Adipocyte (in vitro differentiated cells): Measurements from ENCODE around the gene ZDHHC4.
A peak's percentile ranks its signal among the peaks of the same experiment; 100 is the strongest.
"Not testable (repeated sequence)": the region's sequence is repeated elsewhere in the genome, so short reads cannot be mapped to it uniquely, and the experiment has no call there.

Experiments
- DNase-seq: peaks from one replicate; pipeline ENCODE4 v3.0.0-alpha.2; 2015; ENCODE audit warnings: low read depth
- H3K27me3 ChIP-seq: replicated peaks from 2 replicates; pipeline ENCODE4 v1.7.0; 2013; ENCODE audit warnings: mild to moderate bottlenecking, low read length, moderate library complexity; ENCODE audit not compliant: control insufficient read depth, insufficient read depth
- H3K36me3 ChIP-seq: 2 replicates; pipeline ENCODE4 v1.7.0; 2013; ENCODE audit warnings: low read length, mild to moderate bottlenecking, moderate library complexity; ENCODE audit not compliant: control insufficient read depth, insufficient read depth, severe bottlenecking
- H3K4me1 ChIP-seq: 2 replicates; pipeline ENCODE4 v1.7.0; 2013; ENCODE audit warnings: mild to moderate bottlenecking, low read length, moderate library complexity; ENCODE audit not compliant: control insufficient read depth, insufficient read depth
- H3K4me3 ChIP-seq: 2 replicates; pipeline ENCODE4 v1.7.0; 2013; ENCODE audit warnings: mild to moderate bottlenecking, low read length, moderate library complexity
- H3K9ac ChIP-seq: 2 replicates; pipeline ENCODE4 v1.7.0; 2013; ENCODE audit warnings: mild to moderate bottlenecking, low read length, moderate library complexity
- H3K9me3 ChIP-seq: 2 replicates; pipeline ENCODE4 v1.7.0; 2013; ENCODE audit warnings: mild to moderate bottlenecking, low read length, moderate library complexity; ENCODE audit not compliant: control insufficient read depth

Gene ZDHHC4

GRCh38 chr7:6623589-6624245 is 46.5 kb downstream of the ZDHHC4 start:
- no peak overlapping the region for H3K4me3 ChIP-seq
- H3K9me3 ChIP-seq, result no peaks in the 10 kb centered on the region
- DNase-seq, result no peak
- peaks cover 26% of the 10 kb centered on the region for H3K27me3 ChIP-seq
- H3K4me1 ChIP-seq, result no peaks in the 10 kb centered on the region
- H3K9ac ChIP-seq, result no peak overlapping the region
- no peaks in the 10 kb centered on the region for H3K36me3 ChIP-seq

DNA sequence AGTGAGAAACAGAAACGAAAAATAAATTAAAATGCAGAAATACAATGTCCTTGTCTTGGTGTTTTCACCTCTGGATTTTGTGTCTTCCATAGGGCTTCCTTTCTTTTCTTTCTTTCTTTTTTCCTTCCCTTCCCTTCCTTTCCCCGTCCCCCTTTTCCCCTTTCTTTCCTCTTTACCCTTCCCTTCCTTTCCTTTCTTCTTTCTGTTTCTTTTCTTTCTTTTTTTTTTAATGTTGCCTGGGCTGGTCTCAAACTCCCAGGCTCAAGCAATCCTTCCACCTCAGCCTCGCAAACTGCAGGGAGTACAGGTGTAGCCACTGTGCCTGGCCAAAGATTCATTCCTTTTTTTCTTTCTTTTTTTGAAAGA is 47.0 kb downstream of the ZDHHC4 start:
- no peaks in the 10 kb centered on the region for H3K4me1 ChIP-seq
- no peak overlapping the region for H3K4me3 ChIP-seq
- no peak for DNase-seq
- H3K9ac ChIP-seq, result no peak overlapping the region
- H3K9me3 ChIP-seq, result no peaks in the 10 kb centered on the region
- no peaks in the 10 kb centered on the region for H3K36me3 ChIP-seq
- peaks cover 26% of the 10 kb centered on the region for H3K27me3 ChIP-seq

- no peak for DNase-seq
- Histone ChIP-seq H3K4me1 (no peaks in the 10 kb centered on the region), H3K4me3 (no peak overlapping the region), H3K9ac (no peak overlapping the region), H3K27me3 (peaks cover 16% of the 10 kb centered on the region), H3K9me3 (no peaks in the 10 kb centered on the region), H3K36me3 (no peaks in the 10 kb centered on the region)
Measured at GRCh38 chr7:6628045-6628444, 50.8 kb downstream of the ZDHHC4 start.

DNA sequence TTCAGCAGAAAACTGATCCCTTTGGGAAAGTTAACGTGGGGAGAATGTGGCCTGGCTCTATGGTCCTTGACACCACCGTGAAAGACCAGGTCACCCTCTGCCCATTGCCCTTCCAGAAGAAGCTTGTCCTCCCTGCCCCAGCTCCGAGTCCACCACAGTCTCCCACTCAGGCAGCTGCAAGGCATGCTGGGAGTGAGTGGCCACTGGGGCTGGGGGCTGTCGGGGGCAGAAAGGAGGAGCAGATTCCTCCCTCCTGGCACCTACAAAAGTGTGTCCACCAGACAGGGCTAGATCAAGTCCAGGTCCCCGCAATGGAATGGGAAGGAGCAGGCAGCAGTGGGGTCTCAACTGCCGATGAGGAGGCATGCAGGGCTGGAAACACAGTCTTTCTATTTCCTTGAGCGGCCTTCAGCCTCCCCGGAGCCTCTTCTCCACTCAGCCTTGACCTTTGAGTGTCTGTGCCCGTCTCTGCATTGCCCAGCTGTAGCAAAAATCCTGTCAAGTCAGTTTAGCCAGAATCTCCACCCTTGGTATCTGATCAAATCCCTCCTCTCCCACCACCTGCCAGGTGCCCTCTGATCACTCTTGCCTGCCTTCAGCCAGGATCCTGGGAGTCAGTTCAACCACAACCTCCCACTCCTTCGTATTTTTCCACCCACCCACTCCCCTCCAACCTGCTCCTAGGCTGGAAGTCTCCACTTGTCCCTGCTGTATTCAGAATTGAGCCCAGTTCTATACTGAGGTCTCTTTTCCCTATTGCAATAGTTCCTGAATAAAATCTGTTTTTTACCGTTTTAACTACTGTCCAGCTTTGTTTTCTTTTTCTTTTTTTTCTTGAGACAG is 53.0 kb downstream of the ZDHHC4 start:
- no peaks in the 10 kb centered on the region for H3K36me3 ChIP-seq
- H3K9ac ChIP-seq, result no peak overlapping the region
- no peak for DNase-seq
- no peaks in the 10 kb centered on the region for H3K4me1 ChIP-seq
- no peaks in the 10 kb centered on the region for H3K9me3 ChIP-seq
- H3K4me3 ChIP-seq, result no peak overlapping the region
- H3K27me3 ChIP-seq, result peaks cover 5% of the 10 kb centered on the region

DNA sequence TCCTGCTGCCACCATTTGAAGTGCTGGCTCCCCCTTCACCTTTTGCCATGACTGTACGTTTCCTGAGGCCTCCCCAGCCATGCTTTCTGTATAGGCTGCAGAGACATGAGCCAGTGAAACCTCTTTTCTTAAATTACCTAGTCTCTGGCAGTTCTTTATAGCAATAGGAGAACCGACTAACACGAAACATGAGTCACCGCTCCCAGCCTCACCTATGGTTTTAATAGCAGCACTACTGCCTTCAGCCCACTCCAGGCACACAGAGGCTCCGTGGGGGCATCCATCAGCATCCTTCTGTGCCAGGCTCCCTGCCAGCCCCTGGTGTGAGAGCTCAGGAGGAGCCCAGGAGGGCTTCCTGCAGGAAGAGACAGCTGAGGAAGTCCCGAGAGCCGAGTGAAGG is 54.4 kb downstream of the ZDHHC4 start:
- no peak overlapping the region for H3K9ac ChIP-seq
- no peak overlapping the region for H3K4me3 ChIP-seq

DNA sequence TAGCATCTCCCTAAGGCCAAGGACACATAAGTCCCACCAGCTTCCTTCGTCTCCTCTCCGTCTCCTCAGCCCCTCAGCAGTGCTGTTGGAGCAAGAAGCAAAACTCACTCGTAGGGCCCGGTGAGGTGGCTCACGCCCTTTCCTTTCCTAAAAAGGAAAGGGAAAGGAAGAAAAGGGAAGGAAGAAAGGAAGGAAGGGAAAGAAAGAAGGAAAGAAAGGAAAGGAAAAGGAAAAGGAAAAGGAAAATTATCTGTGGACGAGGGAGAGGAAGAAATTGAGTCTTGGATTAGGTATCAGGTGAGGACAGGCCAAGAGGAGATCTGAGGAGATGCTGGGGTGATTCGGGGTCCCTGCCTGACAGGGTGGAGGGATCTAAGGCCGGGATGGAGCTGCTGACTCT is 56.8 kb downstream of the ZDHHC4 start:
- H3K4me1 ChIP-seq, result peaks cover 10% of the 10 kb centered on the region
- H3K27me3 ChIP-seq, result peaks cover 5% of the 10 kb centered on the region
- no peak for DNase-seq
- no peak overlapping the region for H3K4me3 ChIP-seq
- H3K9me3 ChIP-seq, result no peaks in the 10 kb centered on the region
- no peak overlapping the region for H3K9ac ChIP-seq
- no peaks in the 10 kb centered on the region for H3K36me3 ChIP-seq

More for the DNA sequence above, 54.4 kb downstream of the ZDHHC4 start:
- no peak for DNase-seq
- Histone ChIP-seq H3K4me1 (peaks cover 3% of the 10 kb centered on the region), H3K9me3 (no peaks in the 10 kb centered on the region), H3K27me3 (peaks cover 5% of the 10 kb centered on the region), H3K36me3 (no peaks in the 10 kb centered on the region)

DNA sequence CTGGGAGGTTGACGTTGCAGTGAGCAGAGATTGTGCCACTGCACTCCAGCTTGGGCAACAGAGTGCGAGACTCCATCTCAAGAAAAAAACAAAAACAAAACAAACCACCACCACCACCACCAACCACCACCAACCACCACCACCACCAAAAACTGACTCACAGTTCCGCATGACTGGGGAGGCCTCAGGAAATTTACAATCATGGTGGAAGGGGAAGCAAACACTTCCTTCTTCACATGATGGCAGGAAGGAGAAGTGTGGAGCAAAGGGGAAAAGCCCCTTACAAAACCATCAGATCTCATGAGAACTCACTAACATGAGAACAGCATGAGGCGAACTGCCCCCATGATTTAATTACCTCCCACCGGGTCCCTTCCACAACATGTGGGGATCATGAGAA is 57.7 kb downstream of the ZDHHC4 start:
- not testable (repeated sequence) for H3K9ac ChIP-seq, H3K4me3 ChIP-seq, H3K36me3 ChIP-seq, DNase-seq, H3K9me3 ChIP-seq, H3K27me3 ChIP-seq
- H3K4me1 ChIP-seq, result peaks cover 18% of the 10 kb centered on the region

GRCh38 chr7:6636741-6637543 is 59.7 kb downstream of the ZDHHC4 start, which contains the start of gene ZNF316:
ZNF316 (plus strand) TSS chr7:6637318; CDS start chr7:6642410, 5,092 bp downstream.
- Histone ChIP-seq H3K9ac (peak within 1 kb of the TSS; percentile 89), H3K9me3 (no peaks in the 10 kb centered on the region), H3K36me3 (peaks cover 3% of the 10 kb centered on the region), H3K4me3 (peak within 1 kb of the TSS; percentile 88), H3K4me1 (peaks cover 21% of the 10 kb centered on the region), H3K27me3 (no peaks in the 10 kb centered on the region)
- peak; percentile 87 for DNase-seq

DNA sequence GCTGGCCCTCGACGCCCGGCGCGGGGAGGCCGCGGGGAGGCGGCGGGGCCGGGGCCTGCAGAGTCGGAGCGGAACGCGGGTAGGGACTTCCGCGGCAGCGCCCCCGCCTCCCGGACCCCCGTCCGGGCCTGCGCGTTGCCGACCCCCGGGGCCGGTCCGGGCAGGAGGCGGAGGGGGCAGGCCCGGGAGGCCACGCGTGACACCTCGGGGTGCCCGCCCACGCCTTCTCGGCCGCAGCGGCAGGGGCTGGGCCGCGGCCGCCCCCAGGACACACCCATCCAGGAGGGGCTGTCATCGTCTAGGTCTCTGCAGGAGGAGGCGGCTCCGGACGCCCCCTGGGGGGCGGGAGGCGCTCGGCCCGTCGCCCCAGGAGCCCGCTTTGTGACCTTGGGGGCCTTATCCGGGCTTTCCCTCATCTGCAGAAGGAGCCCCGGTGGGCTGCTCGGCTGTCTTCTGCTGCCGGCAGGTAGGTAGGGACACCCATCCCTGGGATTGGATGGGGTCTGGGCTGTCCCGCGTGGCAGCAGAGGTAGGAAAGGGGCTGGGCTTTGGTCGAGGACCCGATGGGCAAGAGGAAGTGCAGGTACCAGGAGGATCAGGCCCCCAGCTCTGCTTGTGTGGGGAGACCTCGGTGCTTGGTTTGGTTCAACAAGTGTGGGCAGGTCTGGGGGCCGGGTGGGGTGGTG is 60.4 kb downstream of the ZDHHC4 start:
- Histone ChIP-seq H3K36me3 (peaks cover 11% of the 10 kb centered on the region), H3K9ac (peak overlapping the region; percentile 85), H3K4me3 (peak overlapping the region; percentile 88), H3K9me3 (no peaks in the 10 kb centered on the region), H3K27me3 (no peaks in the 10 kb centered on the region), H3K4me1 (peaks cover 21% of the 10 kb centered on the region)
- peak; percentile 60 for DNase-seq
